ENCODE results near the gene BOLA1. TPM values are rescaled to one million over a fixed set of nuclear protein-coding genes. Genes with fewer than 3 reads are reported as not detected.
"Not testable (repeated sequence)": the region's sequence is repeated elsewhere in the genome, so short reads cannot be mapped to it uniquely, and the experiment has no call there.

Gene BOLA1
- total RNA-seq, 1 donor from 2014 or later: 17.6 TPM

DNA sequence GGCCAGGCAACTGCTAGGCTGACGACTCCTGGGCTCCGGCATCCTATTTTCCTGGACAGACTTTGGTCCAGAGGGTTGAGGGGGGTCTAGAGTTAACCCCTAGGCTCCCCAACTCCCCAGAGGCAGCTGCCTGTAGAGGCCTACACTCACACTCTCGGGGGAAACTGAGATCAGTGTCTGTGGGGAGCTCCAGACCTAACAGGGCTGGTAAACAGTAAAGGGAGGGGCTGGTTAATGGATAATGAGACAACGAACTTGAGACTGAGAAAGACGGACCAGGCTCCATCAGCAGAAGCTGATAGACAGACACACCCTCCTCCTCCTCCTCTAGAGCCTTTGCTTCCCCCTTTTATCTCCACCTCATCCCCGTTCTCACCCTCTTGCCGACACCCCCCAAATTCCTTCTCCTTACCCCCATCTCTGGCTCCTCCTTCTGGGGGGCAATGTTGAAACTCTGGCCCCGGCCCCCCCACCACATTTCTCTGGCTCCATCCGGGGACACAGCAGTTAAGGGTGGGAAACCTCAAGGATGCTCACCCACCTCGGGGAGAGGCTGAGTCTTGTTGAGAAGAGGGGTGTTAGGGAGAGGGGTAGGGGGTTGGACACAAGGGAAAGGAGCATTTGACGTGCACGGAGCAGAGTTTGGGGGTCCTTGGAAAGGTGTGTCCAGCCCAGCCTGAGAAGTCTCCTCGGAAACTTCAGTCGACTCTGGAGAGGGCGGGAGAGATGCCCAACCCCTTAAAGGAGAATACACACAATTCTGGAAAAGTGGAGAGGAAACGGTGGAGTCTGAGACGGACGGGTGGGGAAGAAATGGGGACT is 37.0 kb downstream of the BOLA1 start, which contains the start of gene MTMR11:
TSS of gene MTMR11 (minus strand) at position 710 of the 822 bp plus-strand sequence. CDS start at position 478, 232 bp downstream.
- Histone ChIP-seq H3K4me3 (ENCODE audit: low read depth, low read length) (peak within 1 kb of the TSS; percentile 55), H3K27me3 (ENCODE audit: control insufficient read depth, insufficient read depth, low read length) (no peaks in the 10 kb centered on the region), H3K36me3 (ENCODE audit: control insufficient read depth, insufficient read depth, low read length) (no peaks in the 10 kb centered on the region)
- DNase-seq (ENCODE audit: low read depth) (peak; percentile 33), FAIRE-seq (no peak)
- TF ChIP-seq, protein P1, sequence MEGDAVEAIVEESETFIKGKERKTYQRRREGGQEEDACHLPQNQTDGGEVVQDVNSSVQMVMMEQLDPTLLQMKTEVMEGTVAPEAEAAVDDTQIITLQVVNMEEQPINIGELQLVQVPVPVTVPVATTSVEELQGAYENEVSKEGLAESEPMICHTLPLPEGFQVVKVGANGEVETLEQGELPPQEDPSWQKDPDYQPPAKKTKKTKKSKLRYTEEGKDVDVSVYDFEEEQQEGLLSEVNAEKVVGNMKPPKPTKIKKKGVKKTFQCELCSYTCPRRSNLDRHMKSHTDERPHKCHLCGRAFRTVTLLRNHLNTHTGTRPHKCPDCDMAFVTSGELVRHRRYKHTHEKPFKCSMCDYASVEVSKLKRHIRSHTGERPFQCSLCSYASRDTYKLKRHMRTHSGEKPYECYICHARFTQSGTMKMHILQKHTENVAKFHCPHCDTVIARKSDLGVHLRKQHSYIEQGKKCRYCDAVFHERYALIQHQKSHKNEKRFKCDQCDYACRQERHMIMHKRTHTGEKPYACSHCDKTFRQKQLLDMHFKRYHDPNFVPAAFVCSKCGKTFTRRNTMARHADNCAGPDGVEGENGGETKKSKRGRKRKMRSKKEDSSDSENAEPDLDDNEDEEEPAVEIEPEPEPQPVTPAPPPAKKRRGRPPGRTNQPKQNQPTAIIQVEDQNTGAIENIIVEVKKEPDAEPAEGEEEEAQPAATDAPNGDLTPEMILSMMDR (IDR thresholded peaks at IDR 0.05; ENCODE audit: insufficient read depth, low read length, severe bottlenecking): no peak

DNA sequence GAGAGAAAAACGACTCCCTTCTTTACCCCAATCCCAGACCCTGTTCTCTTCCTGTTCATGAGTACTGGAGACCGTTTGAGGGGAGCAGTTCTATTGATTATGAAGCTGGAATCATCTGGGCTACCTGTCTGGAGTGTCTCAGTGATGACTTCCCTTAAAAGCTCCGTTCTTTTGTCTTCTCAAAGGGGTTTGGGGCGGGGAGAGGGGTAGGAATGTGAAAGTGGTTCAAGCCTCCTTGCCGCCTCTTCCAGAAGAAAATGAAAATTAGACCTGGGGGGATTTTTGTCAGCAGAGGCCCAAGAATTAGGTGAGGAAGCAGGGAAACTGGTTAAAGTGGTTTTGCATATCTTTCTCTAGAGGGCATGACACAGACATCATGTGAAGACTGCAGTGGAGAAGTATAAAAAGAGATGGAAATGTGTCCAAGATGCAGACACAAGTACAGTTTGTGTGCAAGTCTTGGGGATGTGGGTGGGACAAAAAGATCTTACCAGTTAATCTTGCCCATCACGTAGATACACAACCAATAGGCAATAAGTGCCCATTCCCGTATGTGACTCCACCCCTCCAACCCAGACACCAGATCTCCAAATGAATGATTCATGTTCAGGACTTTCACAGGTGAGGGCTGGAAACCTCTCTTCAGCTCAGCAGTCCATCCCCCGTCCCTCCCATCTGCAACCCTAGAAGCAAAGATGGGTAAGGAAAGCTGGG is 37.8 kb downstream of the BOLA1 start:
- no peaks in the 10 kb centered on the region for H3K27me3 ChIP-seq (ENCODE audit: control insufficient read depth, insufficient read depth, low read length)
- no peak for FAIRE-seq
- H3K36me3 ChIP-seq (ENCODE audit: control insufficient read depth, insufficient read depth, low read length): no peaks in the 10 kb centered on the region
- peak overlapping the region; percentile 55 for H3K4me3 ChIP-seq (ENCODE audit: low read depth, low read length)
- peak; percentile 96 for DNase-seq (ENCODE audit: low read depth)
- TF ChIP-seq, protein P1 (IDR thresholded peaks at IDR 0.05; ENCODE audit: insufficient read depth, low read length, severe bottlenecking): peak; percentile 19

DNA sequence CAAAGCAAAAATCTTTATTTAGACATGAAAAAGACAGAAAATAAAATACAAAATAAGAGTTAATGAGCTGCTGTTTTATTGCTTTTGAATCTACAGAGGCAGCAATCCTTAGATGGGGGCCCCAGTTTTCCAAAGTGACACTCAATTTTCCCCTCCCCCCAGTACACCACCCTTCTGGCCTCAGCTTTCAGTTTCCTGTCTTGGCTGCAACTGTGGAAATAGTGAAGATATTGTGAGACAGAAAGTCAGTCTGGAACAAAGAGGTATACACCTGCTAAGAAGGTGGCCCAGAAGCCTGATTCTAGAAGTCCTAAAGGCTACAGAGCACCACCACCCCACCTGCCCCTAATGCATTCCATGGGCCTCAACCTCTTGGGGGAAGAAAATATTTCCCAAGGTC is 38.4 kb downstream of the BOLA1 start:
- no peak overlapping the region for H3K4me3 ChIP-seq (ENCODE audit: low read depth, low read length)
- FAIRE-seq (no peak), DNase-seq (ENCODE audit: low read depth) (no peak)

DNA sequence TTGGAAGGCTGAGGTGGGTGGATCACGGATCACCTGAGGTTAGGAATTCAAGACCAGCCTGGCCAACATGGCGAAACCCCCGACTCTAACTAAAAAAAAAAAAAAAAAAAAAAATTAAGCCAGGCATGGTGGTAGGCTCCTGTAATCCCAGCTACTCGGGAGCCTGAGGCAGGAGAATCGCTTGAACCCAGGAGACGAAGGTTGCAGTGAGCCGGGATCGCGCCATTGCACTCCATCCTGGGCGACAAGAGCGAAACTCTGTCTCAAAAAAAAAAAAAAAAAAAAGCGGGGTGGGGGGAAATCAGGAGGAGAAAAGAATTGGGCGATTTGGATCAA is 39.3 kb downstream of the BOLA1 start:
- DNase-seq (ENCODE audit: low read depth); H3K36me3 ChIP-seq (ENCODE audit: control insufficient read depth, insufficient read depth, low read length); FAIRE-seq; H3K4me3 ChIP-seq (ENCODE audit: low read depth, low read length); H3K27me3 ChIP-seq (ENCODE audit: control insufficient read depth, insufficient read depth, low read length): not testable (repeated sequence)

More for the DNA sequence above, 38.4 kb downstream of the BOLA1 start:
- Histone ChIP-seq H3K27me3 (ENCODE audit: control insufficient read depth, insufficient read depth, low read length) (no peaks in the 10 kb centered on the region), H3K36me3 (ENCODE audit: control insufficient read depth, insufficient read depth, low read length) (no peaks in the 10 kb centered on the region)
- TF ChIP-seq, protein P1 (IDR thresholded peaks at IDR 0.05; ENCODE audit: insufficient read depth, low read length, severe bottlenecking): no peak

DNA sequence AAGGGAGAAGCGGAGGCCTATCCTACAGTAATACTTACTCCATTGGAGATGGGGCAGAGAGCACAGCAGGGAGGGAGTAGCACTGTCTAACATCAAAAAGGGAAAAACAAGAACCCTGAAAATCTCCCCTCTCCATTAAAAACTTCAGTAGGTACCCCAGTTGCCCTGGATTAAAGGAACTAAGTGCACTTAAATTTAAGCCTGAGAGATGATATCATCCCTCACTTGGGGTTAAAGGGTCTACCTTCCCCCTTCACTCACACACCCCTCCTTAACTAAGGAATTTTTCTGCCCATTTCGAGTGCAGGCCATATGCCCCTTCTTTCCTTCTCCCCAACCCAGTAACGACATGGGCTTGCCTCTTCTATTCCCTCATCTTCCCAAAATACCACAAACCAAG is 41.1 kb downstream of the BOLA1 start:
- TF ChIP-seq, protein P1 (IDR thresholded peaks at IDR 0.05; ENCODE audit: insufficient read depth, low read length, severe bottlenecking): no peak
- FAIRE-seq: no peak
- Histone ChIP-seq H3K27me3 (ENCODE audit: control insufficient read depth, insufficient read depth, low read length) (no peaks in the 10 kb centered on the region), H3K36me3 (ENCODE audit: control insufficient read depth, insufficient read depth, low read length) (no peaks in the 10 kb centered on the region), H3K4me3 (ENCODE audit: low read depth, low read length) (no peak overlapping the region)
- no peak for DNase-seq (ENCODE audit: low read depth)

DNA sequence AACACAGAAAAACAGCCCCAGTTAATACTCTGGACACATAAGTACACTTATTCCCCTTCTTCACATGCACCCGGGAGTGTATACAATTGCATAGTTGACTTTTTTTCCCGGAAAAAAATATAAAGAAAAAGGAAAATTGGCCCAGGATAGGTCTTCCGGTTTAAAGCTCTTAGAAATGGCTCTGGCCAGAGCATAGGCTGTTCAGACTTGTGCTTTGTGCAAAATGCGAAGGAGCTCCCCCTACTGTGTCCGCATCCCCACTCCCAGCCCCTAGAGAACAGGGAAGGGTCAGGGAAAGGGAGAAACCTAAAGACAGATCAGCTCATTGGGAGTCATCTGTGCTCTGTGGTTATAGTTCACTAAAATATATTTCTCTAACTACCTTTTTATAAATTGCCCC is 42.8 kb downstream of the BOLA1 start:
- DNase-seq (ENCODE audit: low read depth): peak; percentile 66

More for the DNA sequence above, 42.8 kb downstream of the BOLA1 start:
- H3K36me3 ChIP-seq (ENCODE audit: control insufficient read depth, insufficient read depth, low read length): no peaks in the 10 kb centered on the region
- no peak overlapping the region for H3K4me3 ChIP-seq (ENCODE audit: low read depth, low read length)
- H3K27me3 ChIP-seq (ENCODE audit: control insufficient read depth, insufficient read depth, low read length): no peaks in the 10 kb centered on the region
- TF ChIP-seq, protein P1 (IDR thresholded peaks at IDR 0.05; ENCODE audit: insufficient read depth, low read length, severe bottlenecking): peak; percentile 42
- FAIRE-seq: no peak

Measured in bronchial epithelial cell (primary cell).